Astrocyte (in vitro differentiated cells and primary cell): Measurements from ENCODE around the gene SOX13. TPM values are rescaled to one million over a fixed set of nuclear protein-coding genes. Genes with fewer than 3 reads are reported as not detected.

Experiments
- DNase-seq: peaks from one replicate; pipeline ENCODE4 v3.0.0-alpha.2; 2010; ENCODE audit warnings: low read depth
- FAIRE-seq: peaks from 2 replicates; lab custom pipeline; 2011; peaks lifted over from hg19 to GRCh38; lab: Jason Lieb, UNC
- H2AFZ ChIP-seq: 2 replicates; pipeline ENCODE4 v1.6.0; 2012; ENCODE audit warnings: low read depth, low read length, inconsistent platforms
- H3K27ac ChIP-seq: 2 replicates; pipeline ENCODE4 v1.5.1; 2011; ENCODE audit warnings: low read depth, low read length, inconsistent platforms
- H3K27me3 ChIP-seq: 2 replicates; pipeline ENCODE4 v1.6.0; 2011; ENCODE audit warnings: low read length, inconsistent platforms; ENCODE audit not compliant: insufficient read depth
- H3K36me3 ChIP-seq: 2 replicates; pipeline ENCODE4 v1.5.1; 2011; ENCODE audit warnings: low read length, inconsistent platforms; ENCODE audit not compliant: insufficient read depth
- H3K4me1 ChIP-seq: 2 replicates; pipeline ENCODE4 v1.5.1; 2011; ENCODE audit warnings: low read length, inconsistent platforms; ENCODE audit not compliant: insufficient read depth
- H3K4me2 ChIP-seq: 2 replicates; pipeline ENCODE4 v1.6.0; 2012; ENCODE audit warnings: low read length, inconsistent platforms
- H3K4me3 ChIP-seq: 2 replicates; pipeline ENCODE4 v1.5.1; 2011; ENCODE audit warnings: low read depth, mild to moderate bottlenecking, low read length, inconsistent platforms; ENCODE audit not compliant: insufficient read depth
- H3K79me2 ChIP-seq: 2 replicates; pipeline ENCODE4 v1.6.0; 2012; ENCODE audit warnings: mild to moderate bottlenecking, low read length, inconsistent platforms; ENCODE audit not compliant: insufficient read depth
- H3K9ac ChIP-seq: 2 replicates; pipeline ENCODE4 v1.6.0; 2012; ENCODE audit warnings: mild to moderate bottlenecking, low read length, inconsistent platforms
- H3K9me3 ChIP-seq: 2 replicates; pipeline ENCODE4 v1.5.1; 2012; ENCODE audit warnings: low read depth, mild to moderate bottlenecking, low read length, inconsistent platforms; ENCODE audit not compliant: insufficient read depth
- H4K20me1 ChIP-seq: 2 replicates; pipeline ENCODE4 v1.6.0; 2012; ENCODE audit warnings: low read length, inconsistent platforms; ENCODE audit not compliant: insufficient read depth
- H3K27ac Mint-ChIP-seq: one replicate; pipeline ENCODE4 v1.8.0; 2021; ENCODE audit warnings: mild to moderate bottlenecking, mixed read lengths; ENCODE audit not compliant: unreplicated experiment
- H3K27me3 Mint-ChIP-seq: one replicate; pipeline ENCODE4 v1.8.0; 2021; ENCODE audit warnings: low read depth, mixed read lengths; ENCODE audit not compliant: unreplicated experiment
- H3K36me3 Mint-ChIP-seq: one replicate; pipeline ENCODE4 v1.8.0; 2021; ENCODE audit warnings: low read depth, mixed read lengths; ENCODE audit not compliant: unreplicated experiment
- H3K4me1 Mint-ChIP-seq: one replicate; pipeline ENCODE4 v1.8.0; 2021; ENCODE audit warnings: low read depth, mixed read lengths; ENCODE audit not compliant: unreplicated experiment
- H3K4me3 Mint-ChIP-seq: one replicate; pipeline ENCODE4 v1.8.0; 2021; ENCODE audit warnings: mild to moderate bottlenecking, moderate library complexity, mixed read lengths; ENCODE audit not compliant: unreplicated experiment
- H3K9me3 Mint-ChIP-seq: one replicate; pipeline ENCODE4 v1.8.0; 2021; ENCODE audit warnings: mild to moderate bottlenecking, mixed read lengths; ENCODE audit not compliant: unreplicated experiment
- CTCF ChIP-seq: IDR thresholded peaks from 2 replicates; pipeline ENCODE4 v1.5.1; 2011; ENCODE audit warnings: low read depth, mild to moderate bottlenecking, inconsistent platforms, low read length, moderate library complexity; ENCODE audit not compliant: insufficient read depth
- EZH2 ChIP-seq: IDR thresholded peaks from 2 replicates; pipeline ENCODE4 v1.6.1; 2012; ENCODE audit warnings: mild to moderate bottlenecking, low read length, inconsistent platforms; ENCODE audit not compliant: insufficient read depth
- total RNA-seq: library from RNA; stranded (reverse); gene quantifications from 2 replicates; pipeline ENCODE4 v1.2.1, GENCODE V29; 2021

Gene SOX13
- total RNA-seq, 1 donor from 2014 or later, result 12.4 TPM

- no peak for DNase-seq
- H3K27ac Mint-ChIP-seq, result no peak overlapping the region
- no peak overlapping the region for H2AFZ ChIP-seq
- H3K4me3 Mint-ChIP-seq, result no peak overlapping the region
- H3K9me3 ChIP-seq, result no peaks in the 10 kb centered on the region
- H3K36me3 ChIP-seq, result no peaks in the 10 kb centered on the region
- no peak overlapping the region for H3K9ac ChIP-seq
- no peaks in the 10 kb centered on the region for H4K20me1 ChIP-seq
- no peak overlapping the region for H3K4me3 ChIP-seq
- peaks cover 19% of the 10 kb centered on the region for H3K4me1 Mint-ChIP-seq
- no peaks in the 10 kb centered on the region for H3K79me2 ChIP-seq
- no peak overlapping the region for H3K4me2 ChIP-seq
- FAIRE-seq, result no peak
- TF ChIP-seq CTCF, result no peak
- H3K27ac ChIP-seq, result no peak overlapping the region
- H3K9me3 Mint-ChIP-seq, result no peaks in the 10 kb centered on the region
- no peaks in the 10 kb centered on the region for H3K27me3 ChIP-seq
- H3K4me1 ChIP-seq, result peaks cover 4% of the 10 kb centered on the region
- H3K27me3 Mint-ChIP-seq, result no peaks in the 10 kb centered on the region
- H3K36me3 Mint-ChIP-seq, result no peaks in the 10 kb centered on the region
Observed at GRCh38 chr1:204062106-204062505, 10.8 kb upstream of the SOX13 start.

- peak overlapping the region; percentile 9 for H2AFZ ChIP-seq
- Mint-ChIP-seq H3K9me3 (peaks cover 12% of the 10 kb centered on the region), H3K27ac (peak overlapping the region; percentile 29), H3K4me1 (peaks cover 6% of the 10 kb centered on the region), H3K27me3 (peaks cover 5% of the 10 kb centered on the region), H3K36me3 (no peaks in the 10 kb centered on the region), H3K4me3 (no peak overlapping the region)
- no peaks in the 10 kb centered on the region for H3K9me3 ChIP-seq
- H3K4me1 ChIP-seq, result no peaks in the 10 kb centered on the region
- TF ChIP-seq CTCF (no peak), EZH2 (no peak)
- no peaks in the 10 kb centered on the region for H3K36me3 ChIP-seq
- H3K27ac ChIP-seq, result no peak overlapping the region
- no peak overlapping the region for H3K4me3 ChIP-seq
- H3K9ac ChIP-seq, result no peak overlapping the region
- no peaks in the 10 kb centered on the region for H4K20me1 ChIP-seq
- H3K79me2 ChIP-seq, result no peaks in the 10 kb centered on the region
- FAIRE-seq, result no peak
- H3K4me2 ChIP-seq, result peak overlapping the region; percentile 19
- H3K27me3 ChIP-seq, result peaks cover 4% of the 10 kb centered on the region
- DNase-seq, result no peak
Observed at GRCh38 chr1:204065174-204065985, 7.5 kb upstream of the SOX13 start.

- Histone ChIP-seq H3K9me3 (no peaks in the 10 kb centered on the region), H4K20me1 (no peaks in the 10 kb centered on the region), H3K36me3 (no peaks in the 10 kb centered on the region), H3K27ac (no peak overlapping the region), H3K79me2 (no peaks in the 10 kb centered on the region), H3K27me3 (peaks cover 4% of the 10 kb centered on the region), H3K4me2 (no peak overlapping the region), H3K9ac (no peak overlapping the region), H3K4me1 (no peaks in the 10 kb centered on the region), H3K4me3 (no peak overlapping the region), H2AFZ (no peak overlapping the region)
- H3K27ac Mint-ChIP-seq, result no peak overlapping the region
- peaks cover 5% of the 10 kb centered on the region for H3K27me3 Mint-ChIP-seq
- H3K9me3 Mint-ChIP-seq, result peaks cover 12% of the 10 kb centered on the region
- H3K4me1 Mint-ChIP-seq, result peaks cover 6% of the 10 kb centered on the region
- no peak overlapping the region for H3K4me3 Mint-ChIP-seq
- TF ChIP-seq CTCF (no peak), EZH2 (no peak)
- FAIRE-seq (no peak), DNase-seq (no peak)
- no peaks in the 10 kb centered on the region for H3K36me3 Mint-ChIP-seq
Observed at GRCh38 chr1:204065986-204066300, 7.0 kb upstream of the SOX13 start.
